Keratinocyte (primary cell): Measurements from ENCODE around the gene FOXL3. TPM values are rescaled to one million over a fixed set of nuclear protein-coding genes. Genes with fewer than 3 reads are reported as not detected.

Source experiments
- DNase-seq: peaks from one replicate; pipeline ENCODE4 v3.0.0-alpha.2; 2011; ENCODE audit warnings: low read depth, missing footprints, low spot score
- FAIRE-seq: peaks from 2 replicates; lab custom pipeline; 2011; peaks lifted over from hg19 to GRCh38; lab: Jason Lieb, UNC
- H2AFZ ChIP-seq: 2 replicates; pipeline ENCODE4 v1.6.0; 2012; ENCODE audit warnings: low read length, control low read depth, inconsistent platforms; ENCODE audit not compliant: control insufficient read depth
- H3K27ac ChIP-seq: 2 replicates; pipeline ENCODE4 v1.5.1; 2011; ENCODE audit warnings: low read length; ENCODE audit not compliant: control insufficient read depth, insufficient read depth
- H3K27me3 ChIP-seq: 3 replicates; pipeline ENCODE4 v1.6.0; 2011; ENCODE audit warnings: low read length; ENCODE audit not compliant: control insufficient read depth, insufficient read depth; ENCODE audit errors: extremely low read depth
- H3K36me3 ChIP-seq, 2 experiments: 2 replicates in 1 of 2; 3 replicates in 1 of 2; pipeline ENCODE4 v1.5.1; 2011; ENCODE audit warnings: low read length in 2 of 2, mild to moderate bottlenecking in 1 of 2; ENCODE audit not compliant: control insufficient read depth in 2 of 2, insufficient read depth in 2 of 2; ENCODE audit errors: extremely low read depth in 1 of 2
- H3K4me1 ChIP-seq: 3 replicates; pipeline ENCODE4 v1.5.1; 2011; ENCODE audit warnings: low read length; ENCODE audit not compliant: control insufficient read depth, insufficient read depth; ENCODE audit errors: extremely low read depth
- H3K4me2 ChIP-seq: 3 replicates; pipeline ENCODE4 v1.6.0; 2011; ENCODE audit warnings: low read depth, low read length; ENCODE audit not compliant: control insufficient read depth, insufficient read depth; ENCODE audit errors: extremely low read depth
- H3K4me3 ChIP-seq, 3 experiments: fragments of 200-600 bp in 1 of 3; sonication (generic) in 1 of 3; 2 replicates in 2 of 3; 3 replicates in 1 of 3; pipeline ENCODE4 v1.5.1; 2011 to 2016; ENCODE audit warnings: low read length in 3 of 3, mild to moderate bottlenecking in 3 of 3, control low read depth in 2 of 3, inconsistent platforms in 1 of 3, low read depth in 1 of 3, mixed read lengths in 1 of 3, mixed run types in 1 of 3, moderate library complexity in 1 of 3; ENCODE audit not compliant: control insufficient read depth in 2 of 3, insufficient read depth in 2 of 3; ENCODE audit errors: extremely low read depth in 1 of 3
- H3K79me2 ChIP-seq: 2 replicates; pipeline ENCODE4 v1.6.0; 2012; ENCODE audit warnings: low read length; ENCODE audit not compliant: control insufficient read depth, insufficient read depth
- H3K9ac ChIP-seq: 3 replicates; pipeline ENCODE4 v1.6.0; 2011; ENCODE audit warnings: low read length; ENCODE audit not compliant: control insufficient read depth, insufficient read depth; ENCODE audit errors: extremely low read depth
- H3K9me1 ChIP-seq: 3 replicates; pipeline ENCODE4 v1.6.0; 2011; ENCODE audit warnings: low read length; ENCODE audit not compliant: control insufficient read depth, insufficient read depth; ENCODE audit errors: extremely low read depth
- H3K9me3 ChIP-seq: 2 replicates; pipeline ENCODE4 v1.5.1; 2012; ENCODE audit warnings: low read depth, low read length; ENCODE audit not compliant: control insufficient read depth
- H4K20me1 ChIP-seq: 3 replicates; pipeline ENCODE4 v1.6.0; 2011; ENCODE audit warnings: low read length; ENCODE audit not compliant: control insufficient read depth, insufficient read depth; ENCODE audit errors: extremely low read depth
- CTCF ChIP-seq, 3 experiments: IDR thresholded peaks in 1 of 3; conservative IDR thresholded peaks in 1 of 3; optimal IDR thresholded peaks in 1 of 3; 2 replicates in 2 of 3; 3 replicates in 1 of 3; pipeline versions ENCODE3 to v1.5.1; 2011; ENCODE audit warnings: low read length in 3 of 3, mild to moderate bottlenecking in 3 of 3, moderate library complexity in 2 of 3, control low read depth in 1 of 3, inconsistent platforms in 1 of 3; ENCODE audit not compliant: insufficient read depth in 2 of 3; ENCODE audit errors: extremely low read depth in 1 of 3
- EZH2 ChIP-seq: IDR thresholded peaks from one replicate; pipeline ENCODE4 v1.6.1; 2012; ENCODE audit warnings: inconsistent platforms, mild to moderate bottlenecking, low read length, moderate library complexity
- dilution Hi-C: fragments of 300-500 bp; cut with MboI; formaldehyde crosslinking; loops from one replicate; pipeline ENCODE4 v1.7.0; 2020; ENCODE audit warnings: low sequenced_read_pairs; ENCODE audit not compliant: extremely low pct_ligation_motif_present
- polyA plus RNA-seq, 5 experiments: library from polyadenylated mRNA; depleted of rRNA in 3 of 5; stranded (reverse) in 3 of 5; stranded (forward) in 1 of 5; unstranded in 1 of 5; fragments of >200 nt; gene quantifications; 1 replicate in 1 of 5; 2 replicates in 3 of 5; 3 replicates in 1 of 5; pipeline versions ENCODE4 v1.2.1 to v1.2.3, GENCODE V29; 2011 to 2012; ENCODE audit warnings: missing spikeins in 2 of 5, low read depth in 1 of 5, low replicate concordance in 1 of 5

The FOXL3 gene
- polyA plus RNA-seq, 1 donor (not counting 4 experiments of a cell fraction or from before 2014, with no cell fraction given) = not detected

GRCh38 chr7:279821-280220 lies 10.1 kb upstream of the FOXL3 start:
- H3K4me1 ChIP-seq = no peaks in the 10 kb centered on the region
- H3K27ac ChIP-seq = no peak overlapping the region
- H3K36me3 ChIP-seq = no peaks in the 10 kb centered on the region
- no peaks in the 10 kb centered on the region for H4K20me1 ChIP-seq
- H2AFZ ChIP-seq = no peak overlapping the region
- no peak overlapping the region for H3K9ac ChIP-seq
- peaks cover 12% of the 10 kb centered on the region for H3K27me3 ChIP-seq
- no peak overlapping the region for H3K4me3 ChIP-seq
- DNase-seq (no peak), FAIRE-seq (no peak)
- dilution Hi-C loops = no loop called here
- TF ChIP-seq EZH2 (no peak), CTCF (optimal IDR thresholded peaks at IDR 0.05 in 1 of 3, IDR thresholded peaks at IDR 0.05 in 1 of 3, conservative IDR thresholded peaks at IDR 0.05 in 1 of 3; ENCODE audit: extremely low read depth in 1 of 3, insufficient read depth in 2 of 3, low read length in 3 of 3) (no peak)
- no peaks in the 10 kb centered on the region for H3K9me1 ChIP-seq
- H3K79me2 ChIP-seq = no peaks in the 10 kb centered on the region
- H3K4me2 ChIP-seq = no peak overlapping the region
- H3K9me3 ChIP-seq = peaks cover 3% of the 10 kb centered on the region

- H3K4me2 ChIP-seq = no peak overlapping the region
- DNase-seq (no peak), FAIRE-seq (no peak)
- H3K9me3 ChIP-seq = peaks cover 3% of the 10 kb centered on the region
- no peaks in the 10 kb centered on the region for H3K36me3 ChIP-seq
- H3K27ac ChIP-seq = no peak overlapping the region
- dilution Hi-C loops = no loop called here
- peaks cover 13% of the 10 kb centered on the region for H3K27me3 ChIP-seq
- H3K4me1 ChIP-seq = no peaks in the 10 kb centered on the region
- no peaks in the 10 kb centered on the region for H3K9me1 ChIP-seq
- H4K20me1 ChIP-seq = no peaks in the 10 kb centered on the region
- H3K9ac ChIP-seq = no peak overlapping the region
- H3K4me3 ChIP-seq = no peak overlapping the region
- no peaks in the 10 kb centered on the region for H3K79me2 ChIP-seq
- TF ChIP-seq EZH2 = no peak
- no peak for TF ChIP-seq CTCF (optimal IDR thresholded peaks at IDR 0.05 in 1 of 3, IDR thresholded peaks at IDR 0.05 in 1 of 3, conservative IDR thresholded peaks at IDR 0.05 in 1 of 3; ENCODE audit: extremely low read depth in 1 of 3, insufficient read depth in 2 of 3, low read length in 3 of 3)
- H2AFZ ChIP-seq = no peak overlapping the region
Measured at GRCh38 chr7:280461-280860, 9.5 kb upstream of the FOXL3 start.
